Mesenchymal stem cell (in vitro differentiated cells and primary cell): ENCODE data around the gene NOD2.
A peak's percentile ranks its signal among the peaks of the same experiment; 100 is the strongest.

Experiments
- DNase-seq: peaks from one replicate; pipeline ENCODE4 v3.0.0-alpha.2; 2013
- H2AFZ ChIP-seq: one replicate; pipeline ENCODE4 v1.6.1; 2013; ENCODE audit warnings: low read depth, mild to moderate bottlenecking, control low read depth, inconsistent platforms, low read length, moderate library complexity
- H2AK5ac ChIP-seq: 2 replicates; pipeline ENCODE4 v1.6.1; 2013; ENCODE audit warnings: low read length, moderate library complexity, mild to moderate bottlenecking, inconsistent platforms; ENCODE audit not compliant: severe bottlenecking
- H2BK120ac ChIP-seq: one replicate; pipeline ENCODE4 v1.6.1; 2013; ENCODE audit warnings: low read depth, mild to moderate bottlenecking, inconsistent platforms, low read length, moderate library complexity
- H2BK12ac ChIP-seq, 2 experiments: one replicate each; pipeline ENCODE4 v1.6.1; 2013; ENCODE audit warnings: inconsistent platforms in 2 of 2, low read length in 2 of 2, mild to moderate bottlenecking in 2 of 2, moderate library complexity in 2 of 2, control low read depth in 1 of 2
- H2BK15ac ChIP-seq: one replicate; pipeline ENCODE4 v1.6.1; 2013; ENCODE audit warnings: mild to moderate bottlenecking, low read depth, inconsistent platforms; ENCODE audit not compliant: poor library complexity, severe bottlenecking
- H2BK5ac ChIP-seq: 2 replicates; pipeline ENCODE4 v1.6.1; 2013; ENCODE audit warnings: low read depth, mild to moderate bottlenecking, low read length, control low read depth, inconsistent platforms; ENCODE audit not compliant: poor library complexity, severe bottlenecking
- H3K14ac ChIP-seq, 2 experiments: one replicate each; pipeline ENCODE4 v1.6.1; 2013; ENCODE audit warnings: inconsistent platforms in 2 of 2, low read length in 2 of 2, control low read depth in 1 of 2, mild to moderate bottlenecking in 1 of 2, moderate library complexity in 1 of 2
- H3K18ac ChIP-seq, 2 experiments: one replicate each; pipeline ENCODE4 v1.6.1; 2013; ENCODE audit warnings: inconsistent platforms in 2 of 2, low read length in 2 of 2, control low read depth in 1 of 2, low read depth in 1 of 2, mild to moderate bottlenecking in 1 of 2
- H3K23ac ChIP-seq, 2 experiments: one replicate each; pipeline ENCODE4 v1.6.1; 2013; ENCODE audit warnings: inconsistent platforms in 2 of 2, low read length in 2 of 2, mild to moderate bottlenecking in 2 of 2, moderate library complexity in 2 of 2, control low read depth in 1 of 2
- H3K27ac ChIP-seq: 2 replicates; pipeline ENCODE4 v1.5.1; 2013; ENCODE audit warnings: mild to moderate bottlenecking, moderate library complexity, low read length, control low read depth, inconsistent platforms; ENCODE audit not compliant: poor library complexity, severe bottlenecking
- H3K27me3 ChIP-seq, 2 experiments: 2 replicates each; pipeline versions ENCODE4 v1.6.1 to v1.7.0; 2013; ENCODE audit warnings: low read length in 2 of 2, mild to moderate bottlenecking in 2 of 2, moderate library complexity in 2 of 2, control low read depth in 1 of 2, inconsistent platforms in 1 of 2; ENCODE audit not compliant: control insufficient read depth in 1 of 2, insufficient read depth in 1 of 2
- H3K36me3 ChIP-seq, 2 experiments: 2 replicates each; pipeline versions ENCODE4 v1.6.1 to v1.7.0; 2013; ENCODE audit warnings: low read length in 2 of 2, control low read depth in 1 of 2, inconsistent platforms in 1 of 2, low read depth in 1 of 2, mild to moderate bottlenecking in 1 of 2; ENCODE audit not compliant: insufficient read depth in 2 of 2, control insufficient read depth in 1 of 2
- H3K4ac ChIP-seq, 2 experiments: one replicate each; pipeline ENCODE4 v1.6.1; 2013; ENCODE audit warnings: inconsistent platforms in 2 of 2, low read length in 2 of 2, mild to moderate bottlenecking in 2 of 2, moderate library complexity in 2 of 2, control low read depth in 1 of 2, low read depth in 1 of 2
- H3K4me1 ChIP-seq: 2 replicates; pipeline ENCODE4 v1.6.1; 2013; ENCODE audit warnings: low read depth, low read length, control low read depth; ENCODE audit not compliant: control insufficient read depth, insufficient read depth
- H3K4me2 ChIP-seq: 2 replicates; pipeline ENCODE4 v1.6.1; 2013; ENCODE audit warnings: low read length, mild to moderate bottlenecking, inconsistent platforms; ENCODE audit not compliant: poor library complexity, severe bottlenecking
- H3K4me3 ChIP-seq, 2 experiments: 2 replicates each; pipeline versions ENCODE4 v1.5.1 to v1.7.0; 2013; ENCODE audit warnings: low read length in 2 of 2, mild to moderate bottlenecking in 2 of 2, control low read depth in 1 of 2, low read depth in 1 of 2; ENCODE audit not compliant: insufficient read depth in 1 of 2
- H3K79me1 ChIP-seq: replicated peaks from 2 replicates; pipeline ENCODE4 v1.6.1; 2013; ENCODE audit warnings: mild to moderate bottlenecking, control low read depth, low read length, inconsistent platforms; ENCODE audit not compliant: poor library complexity, severe bottlenecking
- H3K9ac ChIP-seq: 2 replicates; pipeline ENCODE4 v1.7.0; 2013; ENCODE audit warnings: mild to moderate bottlenecking, low read length, moderate library complexity
- H3K9me3 ChIP-seq: 2 replicates; pipeline ENCODE4 v1.7.0; 2013; ENCODE audit warnings: mild to moderate bottlenecking, low read length; ENCODE audit not compliant: control insufficient read depth
- H4K8ac ChIP-seq: one replicate; pipeline ENCODE4 v1.6.1; 2013; ENCODE audit warnings: inconsistent platforms, mild to moderate bottlenecking, low read length, moderate library complexity
- H4K91ac ChIP-seq: one replicate; pipeline ENCODE4 v1.6.1; 2013; ENCODE audit warnings: mild to moderate bottlenecking, low read length, inconsistent platforms
- WGBS: methylation state at CpG from one replicate; pipeline ENCODE4 v1.1.7; 2013; ENCODE audit warnings: mixed read lengths; 5-methylcytosine and 5-hydroxymethylcytosine counted together

NOD2 gene

DNA sequence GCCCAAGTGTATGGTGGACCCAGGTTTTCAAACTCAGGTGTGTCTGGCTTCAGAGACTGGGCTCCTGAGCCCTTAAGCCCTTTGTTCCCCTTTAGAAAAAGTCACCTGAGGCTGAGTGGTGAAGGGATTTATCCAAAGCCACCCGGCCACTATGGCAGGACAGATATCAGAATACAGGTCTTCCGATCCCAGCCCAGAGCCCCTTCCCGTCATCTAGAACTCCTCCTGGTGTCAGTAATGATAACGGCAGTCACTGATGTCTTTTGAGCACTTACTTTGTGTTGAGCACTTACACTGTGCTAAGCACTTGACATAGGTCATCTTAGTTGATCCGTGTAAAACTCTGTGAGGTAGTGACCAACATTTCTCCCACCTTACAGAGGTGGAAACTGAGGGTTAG, 16.6 kb downstream of the NOD2 start:
- no peak for DNase-seq
- no peak overlapping the region for H2BK120ac ChIP-seq

DNA sequence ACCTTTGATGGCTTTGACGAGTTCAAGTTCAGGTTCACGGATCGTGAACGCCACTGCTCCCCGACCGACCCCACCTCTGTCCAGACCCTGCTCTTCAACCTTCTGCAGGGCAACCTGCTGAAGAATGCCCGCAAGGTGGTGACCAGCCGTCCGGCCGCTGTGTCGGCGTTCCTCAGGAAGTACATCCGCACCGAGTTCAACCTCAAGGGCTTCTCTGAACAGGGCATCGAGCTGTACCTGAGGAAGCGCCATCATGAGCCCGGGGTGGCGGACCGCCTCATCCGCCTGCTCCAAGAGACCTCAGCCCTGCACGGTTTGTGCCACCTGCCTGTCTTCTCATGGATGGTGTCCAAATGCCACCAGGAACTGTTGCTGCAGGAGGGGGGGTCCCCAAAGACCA, 17.6 kb downstream of the NOD2 start:
- Histone ChIP-seq H2BK120ac (no peak overlapping the region), H2AK5ac (no peak overlapping the region), H3K4me1 (no peaks in the 10 kb centered on the region), H3K27me3 (no peaks in the 10 kb centered on the region), H3K9me3 (no peaks in the 10 kb centered on the region), H2BK5ac (no peak overlapping the region), H3K9ac (no peak overlapping the region), H4K8ac (no peak overlapping the region), H3K18ac (no peak overlapping the region), H3K4me2 (no peak overlapping the region), H3K27ac (no peak overlapping the region), H2AFZ (no peak overlapping the region), H4K91ac (no peak overlapping the region), H2BK15ac (no peak overlapping the region), H3K36me3 (no peaks in the 10 kb centered on the region), H3K23ac (no peak overlapping the region), H3K79me1 (no peaks in the 10 kb centered on the region), H2BK12ac (no peak overlapping the region), H3K14ac (no peak overlapping the region), H3K4ac (no peak overlapping the region), H3K4me3 (no peak overlapping the region)
- DNase-seq, result no peak
- 94% methylated on average over 21 of the region's 21 CpGs for WGBS

More for the DNA sequence above, 16.6 kb downstream of the NOD2 start:
- H3K79me1 ChIP-seq, result no peaks in the 10 kb centered on the region
- H2BK5ac ChIP-seq, result no peak overlapping the region
- no peaks in the 10 kb centered on the region for H3K4me1 ChIP-seq
- H3K9ac ChIP-seq, result no peak overlapping the region
- H2AK5ac ChIP-seq, result no peak overlapping the region
- no peak overlapping the region for H3K14ac ChIP-seq
- no peaks in the 10 kb centered on the region for H3K27me3 ChIP-seq
- H3K4me2 ChIP-seq, result no peak overlapping the region
- H4K8ac ChIP-seq, result no peak overlapping the region
- WGBS, result 86% methylated on average over 5 of the region's 5 CpGs
- H2AFZ ChIP-seq, result no peak overlapping the region
- no peak overlapping the region for H3K18ac ChIP-seq
- no peaks in the 10 kb centered on the region for H3K36me3 ChIP-seq
- H2BK12ac ChIP-seq, result no peak overlapping the region
- no peak overlapping the region for H3K4me3 ChIP-seq
- H3K4ac ChIP-seq, result no peak overlapping the region
- no peak overlapping the region for H3K23ac ChIP-seq
- no peak overlapping the region for H3K27ac ChIP-seq
- H4K91ac ChIP-seq, result peak overlapping the region; percentile 29
- H3K9me3 ChIP-seq, result peaks cover 6% of the 10 kb centered on the region
- no peak overlapping the region for H2BK15ac ChIP-seq

DNA sequence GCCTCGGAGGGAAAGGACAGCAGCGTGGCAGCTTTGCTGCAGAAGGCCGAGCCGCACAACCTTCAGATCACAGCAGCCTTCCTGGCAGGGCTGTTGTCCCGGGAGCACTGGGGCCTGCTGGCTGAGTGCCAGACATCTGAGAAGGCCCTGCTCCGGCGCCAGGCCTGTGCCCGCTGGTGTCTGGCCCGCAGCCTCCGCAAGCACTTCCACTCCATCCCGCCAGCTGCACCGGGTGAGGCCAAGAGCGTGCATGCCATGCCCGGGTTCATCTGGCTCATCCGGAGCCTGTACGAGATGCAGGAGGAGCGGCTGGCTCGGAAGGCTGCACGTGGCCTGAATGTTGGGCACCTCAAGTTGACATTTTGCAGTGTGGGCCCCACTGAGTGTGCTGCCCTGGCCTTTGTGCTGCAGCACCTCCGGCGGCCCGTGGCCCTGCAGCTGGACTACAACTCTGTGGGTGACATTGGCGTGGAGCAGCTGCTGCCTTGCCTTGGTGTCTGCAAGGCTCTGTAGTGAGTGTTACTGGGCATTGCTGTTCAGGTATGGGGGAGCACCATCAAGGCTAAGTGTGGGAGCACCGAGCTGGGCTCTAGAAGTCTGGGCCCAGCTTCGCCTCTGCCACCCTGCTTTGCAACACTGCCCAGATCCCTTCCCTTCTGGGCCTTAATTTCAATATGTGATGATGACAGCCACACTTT, 18.6 kb downstream of the NOD2 start:
- Histone ChIP-seq H2AFZ (no peak overlapping the region), H2BK120ac (no peak overlapping the region), H3K36me3 (no peaks in the 10 kb centered on the region), H3K14ac (no peak overlapping the region), H3K9me3 (no peaks in the 10 kb centered on the region), H3K27me3 (no peaks in the 10 kb centered on the region), H3K27ac (no peak overlapping the region), H3K4me1 (no peaks in the 10 kb centered on the region), H3K4me3 (no peak overlapping the region), H3K18ac (no peak overlapping the region), H3K4me2 (no peak overlapping the region), H2BK15ac (no peak overlapping the region), H2BK12ac (no peak overlapping the region), H2AK5ac (no peak overlapping the region), H2BK5ac (no peak overlapping the region), H3K9ac (no peak overlapping the region), H4K91ac (no peak overlapping the region), H4K8ac (no peak overlapping the region), H3K23ac (no peak overlapping the region), H3K4ac (no peak overlapping the region), H3K79me1 (no peaks in the 10 kb centered on the region)
- DNase-seq, result no peak
- WGBS, result 94% methylated on average over 25 of the region's 25 CpGs

DNA sequence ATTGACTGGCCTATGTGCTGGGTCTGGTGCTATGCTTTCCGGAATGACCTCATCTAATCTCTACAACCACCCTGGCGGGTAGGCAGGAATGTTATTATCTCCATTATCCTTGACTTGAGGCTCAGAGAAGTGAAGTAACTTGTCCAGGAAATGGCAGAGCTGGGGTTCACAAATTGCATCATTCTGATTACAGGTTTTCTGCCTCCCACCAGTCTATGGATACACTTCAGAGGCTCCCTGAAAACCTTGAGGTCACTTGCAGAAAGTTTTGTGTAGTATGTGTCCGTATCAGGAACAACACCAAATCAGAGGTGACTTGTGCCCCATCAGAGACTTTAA, 19.1 kb downstream of the NOD2 start:
- no peak overlapping the region for H3K18ac ChIP-seq
- no peak overlapping the region for H3K4me2 ChIP-seq
- H3K4ac ChIP-seq, result no peak overlapping the region
- H2BK5ac ChIP-seq, result no peak overlapping the region
- no peak overlapping the region for H4K91ac ChIP-seq
- no peak overlapping the region for H2AFZ ChIP-seq
- no peaks in the 10 kb centered on the region for H3K9me3 ChIP-seq
- H4K8ac ChIP-seq, result no peak overlapping the region
- H2AK5ac ChIP-seq, result no peak overlapping the region
- H2BK15ac ChIP-seq, result no peak overlapping the region
- no peak overlapping the region for H3K9ac ChIP-seq
- no peak overlapping the region for H2BK12ac ChIP-seq
- H3K27me3 ChIP-seq, result peaks cover 0 to under 1% of the 10 kb centered on the region in 2 experiments
- H3K4me3 ChIP-seq, result no peak overlapping the region
- no peaks in the 10 kb centered on the region for H3K36me3 ChIP-seq
- H3K23ac ChIP-seq, result no peak overlapping the region
- H3K14ac ChIP-seq, result no peak overlapping the region
- DNase-seq, result no peak
- no peaks in the 10 kb centered on the region for H3K4me1 ChIP-seq
- no peak overlapping the region for H2BK120ac ChIP-seq
- 30% methylated on average over 2 of the region's 3 CpGs for WGBS
- no peaks in the 10 kb centered on the region for H3K79me1 ChIP-seq
- no peak overlapping the region for H3K27ac ChIP-seq
